ENCODE results near the gene IRF2BP1.
A peak's percentile ranks its signal among the peaks of the same experiment; 100 is the strongest.

IRF2BP1 gene

GRCh38 chr19:45860359-45861259 lies 25.3 kb downstream of the IRF2BP1 start:
- no peak for TF ChIP-seq CTCF (IDR thresholded peaks at IDR 0.05; ENCODE audit: low read depth, low read length, missing control alignments)
- no peak for DNase-seq (ENCODE audit: extremely low read depth, low read depth)
- no peak overlapping the region for H3K4me3 ChIP-seq (replicated peaks; ENCODE audit: low read depth, low read length)

- DNase-seq (ENCODE audit: extremely low read depth, low read depth) = no peak
- no peak for TF ChIP-seq CTCF (IDR thresholded peaks at IDR 0.05; ENCODE audit: low read depth, low read length, missing control alignments)
- H3K4me3 ChIP-seq (replicated peaks; ENCODE audit: low read depth, low read length) = no peak overlapping the region
Measured at GRCh38 chr19:45854167-45854778, 31.7 kb downstream of the IRF2BP1 start.

DNA sequence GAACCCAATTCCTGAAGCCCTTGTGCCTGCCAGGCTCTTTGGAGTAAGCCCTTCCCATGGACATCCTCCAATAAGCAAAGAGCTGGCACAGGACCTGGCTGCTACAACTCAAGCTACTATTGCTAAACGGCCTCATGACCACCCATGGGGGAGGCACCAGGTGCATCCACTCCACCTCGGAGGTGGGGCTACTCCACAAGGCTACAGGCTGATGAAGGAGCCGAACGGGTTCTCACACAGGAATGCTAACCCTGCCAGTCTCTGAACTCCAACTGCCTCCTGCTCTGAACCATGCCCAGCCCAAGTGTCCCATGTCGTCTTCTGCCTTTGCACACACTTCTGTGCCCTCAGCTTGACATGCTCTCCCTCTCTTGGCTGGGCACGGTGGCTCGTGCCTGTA lies 33.0 kb downstream of the IRF2BP1 start:
- DNase-seq (ENCODE audit: extremely low read depth, low read depth) = no peak
- no peak overlapping the region for H3K4me3 ChIP-seq (replicated peaks; ENCODE audit: low read depth, low read length)
- no peak for TF ChIP-seq CTCF (IDR thresholded peaks at IDR 0.05; ENCODE audit: low read depth, low read length, missing control alignments)

DNA sequence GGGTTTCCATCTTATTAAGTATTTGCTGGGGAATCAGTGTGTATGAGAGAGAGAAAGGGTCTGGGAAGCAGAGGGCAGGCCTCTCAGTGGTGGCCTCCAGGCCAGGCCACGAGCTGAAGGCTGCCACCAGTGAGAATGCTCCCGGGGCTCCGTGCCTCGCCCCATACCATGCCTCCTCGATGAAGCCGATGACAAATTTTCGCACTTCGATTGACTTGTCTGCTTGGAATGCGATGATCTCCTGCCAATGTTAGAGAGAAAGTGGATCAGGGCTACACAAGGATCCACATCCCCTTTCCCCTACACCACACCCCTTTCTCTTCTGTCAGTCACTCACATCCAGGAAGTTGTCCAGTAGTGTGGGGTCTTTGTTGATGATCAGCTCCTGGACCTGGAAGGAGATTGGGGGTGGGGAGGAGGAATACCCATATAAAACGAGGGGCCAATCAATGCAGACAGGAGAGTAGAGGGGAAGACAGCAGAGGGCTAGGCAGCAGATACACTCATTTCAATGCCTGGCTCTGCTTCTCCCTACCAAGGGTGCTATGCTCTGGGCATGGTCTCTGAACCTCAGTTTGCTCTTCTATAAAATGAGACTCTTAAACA lies 33.7 kb downstream of the IRF2BP1 start:
- TF ChIP-seq CTCF (IDR thresholded peaks at IDR 0.05; ENCODE audit: low read depth, low read length, missing control alignments) = no peak
- no peak overlapping the region for H3K4me3 ChIP-seq (replicated peaks; ENCODE audit: low read depth, low read length)
- no peak for DNase-seq (ENCODE audit: extremely low read depth, low read depth)

GRCh38 chr19:45848922-45849321 lies 37.0 kb downstream of the IRF2BP1 start:
- peak; percentile 33 for TF ChIP-seq CTCF (IDR thresholded peaks at IDR 0.05; ENCODE audit: low read depth, low read length, missing control alignments)
- DNase-seq (ENCODE audit: extremely low read depth, low read depth) = no peak

GRCh38 chr19:45847663-45848062 lies 38.3 kb downstream of the IRF2BP1 start:
- no peak overlapping the region for H3K4me3 ChIP-seq (replicated peaks; ENCODE audit: low read depth, low read length)
- no peak for DNase-seq (ENCODE audit: extremely low read depth, low read depth)
- TF ChIP-seq CTCF (IDR thresholded peaks at IDR 0.05; ENCODE audit: low read depth, low read length, missing control alignments) = no peak

More at GRCh38 chr19:45848922-45849321, 37.0 kb downstream of the IRF2BP1 start:
- H3K4me3 ChIP-seq (replicated peaks; ENCODE audit: low read depth, low read length) = no peak overlapping the region
